Measurements from ENCODE around the gene RYR3. TPM values are rescaled to one million over a fixed set of nuclear protein-coding genes. Genes with fewer than 3 reads are reported as not detected.

The RYR3 gene
- total RNA-seq, 1 donor from 2014 or later, result under 0.01 TPM

- Histone ChIP-seq H3K27me3 (ENCODE audit: control insufficient read depth, insufficient read depth, low read length) (no peaks in the 10 kb centered on the region), H3K4me3 (ENCODE audit: low read depth, low read length) (no peak overlapping the region), H3K36me3 (ENCODE audit: control insufficient read depth, insufficient read depth, low read length) (no peaks in the 10 kb centered on the region)
- FAIRE-seq, result no peak
- no peak for DNase-seq (ENCODE audit: low read depth)
- no peak for TF ChIP-seq CTCF (IDR thresholded peaks at IDR 0.05; ENCODE audit: insufficient read depth, low read length, severe bottlenecking)
Measured at GRCh38 chr15:33448151-33448550, 137.4 kb downstream of the RYR3 start.

GRCh38 chr15:33448961-33449606 lies 138.3 kb downstream of the RYR3 start:
- TF ChIP-seq CTCF (IDR thresholded peaks at IDR 0.05; ENCODE audit: insufficient read depth, low read length, severe bottlenecking), result no peak
- H3K27me3 ChIP-seq (ENCODE audit: control insufficient read depth, insufficient read depth, low read length), result no peaks in the 10 kb centered on the region
- FAIRE-seq (peak; percentile 92), DNase-seq (ENCODE audit: low read depth) (peak; percentile 88)
- H3K4me3 ChIP-seq (ENCODE audit: low read depth, low read length), result no peak overlapping the region
- H3K36me3 ChIP-seq (ENCODE audit: control insufficient read depth, insufficient read depth, low read length), result no peaks in the 10 kb centered on the region

GRCh38 chr15:33449810-33450209 lies 139.0 kb downstream of the RYR3 start:
- TF ChIP-seq CTCF (IDR thresholded peaks at IDR 0.05; ENCODE audit: insufficient read depth, low read length, severe bottlenecking), result no peak
- H3K4me3 ChIP-seq (ENCODE audit: low read depth, low read length), result no peak overlapping the region
- no peaks in the 10 kb centered on the region for H3K36me3 ChIP-seq (ENCODE audit: control insufficient read depth, insufficient read depth, low read length)
- FAIRE-seq, result no peak
- DNase-seq (ENCODE audit: low read depth), result no peak
- H3K27me3 ChIP-seq (ENCODE audit: control insufficient read depth, insufficient read depth, low read length), result no peaks in the 10 kb centered on the region

- Histone ChIP-seq H3K4me3 (ENCODE audit: low read depth, low read length) (no peak overlapping the region), H3K27me3 (ENCODE audit: control insufficient read depth, insufficient read depth, low read length) (no peaks in the 10 kb centered on the region), H3K36me3 (ENCODE audit: control insufficient read depth, insufficient read depth, low read length) (no peaks in the 10 kb centered on the region)
- TF ChIP-seq CTCF (IDR thresholded peaks at IDR 0.05; ENCODE audit: insufficient read depth, low read length, severe bottlenecking), result no peak
- peak; percentile 73 for FAIRE-seq
- peak; percentile 96 for DNase-seq (ENCODE audit: low read depth)
Measured at GRCh38 chr15:33451385-33451784, 140.6 kb downstream of the RYR3 start.

GRCh38 chr15:33453761-33454160 lies 143.0 kb downstream of the RYR3 start:
- no peak for DNase-seq (ENCODE audit: low read depth)
- no peak for FAIRE-seq
- Histone ChIP-seq H3K36me3 (ENCODE audit: control insufficient read depth, insufficient read depth, low read length) (no peaks in the 10 kb centered on the region), H3K4me3 (ENCODE audit: low read depth, low read length) (no peak overlapping the region), H3K27me3 (ENCODE audit: control insufficient read depth, insufficient read depth, low read length) (no peaks in the 10 kb centered on the region)
- no peak for TF ChIP-seq CTCF (IDR thresholded peaks at IDR 0.05; ENCODE audit: insufficient read depth, low read length, severe bottlenecking)

GRCh38 chr15:33454346-33454745 lies 143.6 kb downstream of the RYR3 start:
- FAIRE-seq, result no peak
- H3K27me3 ChIP-seq (ENCODE audit: control insufficient read depth, insufficient read depth, low read length), result no peaks in the 10 kb centered on the region
- no peak for DNase-seq (ENCODE audit: low read depth)
- no peaks in the 10 kb centered on the region for H3K36me3 ChIP-seq (ENCODE audit: control insufficient read depth, insufficient read depth, low read length)
- no peak for TF ChIP-seq CTCF (IDR thresholded peaks at IDR 0.05; ENCODE audit: insufficient read depth, low read length, severe bottlenecking)
- no peak overlapping the region for H3K4me3 ChIP-seq (ENCODE audit: low read depth, low read length)
